Tibial nerve (tissue), 4 donors: ENCODE measurements around the gene ANO2.

Source experiments
- EP300 ChIP-seq, 2 donors: sonication (generic); formaldehyde crosslinking; IDR thresholded peaks; one replicate each; pipeline ENCODE4 v1.6.1; 2017; ENCODE audit warnings: antibody characterized with exemption in 2 of 2, mild to moderate bottlenecking in 1 of 2
- POLR2A ChIP-seq, 2 donors: fragments of 450-650 bp; IDR thresholded peaks; one replicate each; pipeline ENCODE4 v1.6.1; 2017; ENCODE audit warnings: antibody characterized with exemption in 2 of 2, mild to moderate bottlenecking in 2 of 2, moderate library complexity in 2 of 2
- TF ChIP-seq, protein P1 (sequence below), 5 experiments: fragments of 200-600 bp in 3 of 5; fragments of 450-650 bp in 2 of 5; sonication (generic) in 3 of 5; IDR thresholded peaks; one replicate each; pipeline ENCODE4 v1.5.1; 2016 to 2019; ENCODE audit warnings: antibody characterized with exemption in 5 of 5, mild to moderate bottlenecking in 3 of 5, moderate library complexity in 2 of 5

DNA sequence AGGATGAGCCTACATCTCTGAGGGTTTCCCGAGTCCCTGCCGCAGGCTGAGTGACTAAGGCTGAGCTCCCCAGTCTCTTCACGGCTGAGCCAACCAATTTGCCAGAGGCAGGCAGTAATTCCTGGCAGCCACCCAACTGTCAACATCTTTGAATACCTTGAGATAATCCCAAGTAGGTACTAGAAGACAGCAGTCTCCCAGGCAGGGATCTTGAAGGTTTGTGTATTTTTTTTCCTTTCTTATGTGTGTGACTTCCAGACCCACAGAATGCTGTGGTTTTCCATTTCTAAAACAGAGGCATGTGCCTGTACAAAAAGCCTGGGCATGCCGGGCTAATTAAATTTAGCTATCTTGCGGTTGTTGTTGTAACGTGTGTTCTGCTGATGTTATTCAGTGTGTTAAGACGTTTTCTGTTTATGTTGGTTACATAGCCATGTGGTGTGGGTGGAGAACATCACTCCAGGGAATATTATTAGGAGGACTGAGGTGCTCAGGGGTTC lies 155.5 kb downstream of the ANO2 start:
- TF ChIP-seq, protein P1, sequence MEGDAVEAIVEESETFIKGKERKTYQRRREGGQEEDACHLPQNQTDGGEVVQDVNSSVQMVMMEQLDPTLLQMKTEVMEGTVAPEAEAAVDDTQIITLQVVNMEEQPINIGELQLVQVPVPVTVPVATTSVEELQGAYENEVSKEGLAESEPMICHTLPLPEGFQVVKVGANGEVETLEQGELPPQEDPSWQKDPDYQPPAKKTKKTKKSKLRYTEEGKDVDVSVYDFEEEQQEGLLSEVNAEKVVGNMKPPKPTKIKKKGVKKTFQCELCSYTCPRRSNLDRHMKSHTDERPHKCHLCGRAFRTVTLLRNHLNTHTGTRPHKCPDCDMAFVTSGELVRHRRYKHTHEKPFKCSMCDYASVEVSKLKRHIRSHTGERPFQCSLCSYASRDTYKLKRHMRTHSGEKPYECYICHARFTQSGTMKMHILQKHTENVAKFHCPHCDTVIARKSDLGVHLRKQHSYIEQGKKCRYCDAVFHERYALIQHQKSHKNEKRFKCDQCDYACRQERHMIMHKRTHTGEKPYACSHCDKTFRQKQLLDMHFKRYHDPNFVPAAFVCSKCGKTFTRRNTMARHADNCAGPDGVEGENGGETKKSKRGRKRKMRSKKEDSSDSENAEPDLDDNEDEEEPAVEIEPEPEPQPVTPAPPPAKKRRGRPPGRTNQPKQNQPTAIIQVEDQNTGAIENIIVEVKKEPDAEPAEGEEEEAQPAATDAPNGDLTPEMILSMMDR (IDR thresholded peaks at IDR 0.05): no peak
- no peak for TF ChIP-seq EP300 (IDR thresholded peaks at IDR 0.05)
- TF ChIP-seq POLR2A (IDR thresholded peaks at IDR 0.05): no peak
